GM12864 (cell line): ENCODE measurements around the gene ALDH9A1.

Experiments
- DNase-seq: peaks from one replicate; pipeline ENCODE4 v3.0.0-alpha.2; 2011; ENCODE audit warnings: low read depth
- H3K4me3 ChIP-seq: 2 replicates; pipeline ENCODE4 v1.5.1; 2011; ENCODE audit warnings: mild to moderate bottlenecking, low read depth, low read length, control low read depth
- CTCF ChIP-seq: IDR thresholded peaks from 2 replicates; pipeline ENCODE4 v1.5.1; 2011; ENCODE audit warnings: low read depth, mild to moderate bottlenecking, moderate library complexity, low read length, control low read depth, inconsistent platforms; ENCODE audit errors: missing control alignments

ALDH9A1 gene

GRCh38 chr1:165650981-165651625, 47.3 kb downstream of the ALDH9A1 start:
- TF ChIP-seq CTCF, result no peak
- no peak for DNase-seq
- no peak overlapping the region for H3K4me3 ChIP-seq

DNA sequence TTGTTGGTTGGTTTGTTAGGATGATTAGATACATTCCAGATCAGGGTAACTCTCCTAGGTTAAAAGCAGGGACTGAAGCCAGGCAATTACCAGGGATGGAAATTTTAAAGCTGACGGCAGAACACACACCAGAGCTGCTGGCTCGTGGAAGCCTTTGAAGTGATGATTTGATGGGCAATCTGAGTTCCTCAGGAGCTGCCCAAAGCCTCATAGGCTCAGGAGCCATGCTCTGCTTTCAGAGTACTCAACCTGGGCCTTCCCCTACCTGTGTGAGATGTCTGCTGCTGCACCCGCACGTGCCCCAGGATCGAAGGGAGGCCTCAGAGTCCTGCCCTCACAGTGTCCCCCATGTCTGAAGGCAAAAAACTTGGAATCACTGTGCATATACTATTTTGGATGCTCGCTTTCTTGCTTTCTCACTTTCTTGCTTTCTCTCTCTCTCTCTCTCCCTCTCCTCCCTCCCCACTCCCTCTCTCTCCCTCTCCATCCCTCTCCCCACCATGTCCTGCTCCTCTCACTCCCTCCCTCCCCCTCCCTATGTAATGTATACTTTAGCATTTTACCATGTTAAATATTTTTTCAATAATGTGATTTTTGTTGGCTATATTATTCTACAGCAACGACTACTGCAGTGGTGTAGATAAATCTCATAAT, 49.3 kb downstream of the ALDH9A1 start:
- H3K4me3 ChIP-seq, result no peak overlapping the region
- DNase-seq, result no peak
- TF ChIP-seq CTCF, result no peak

GRCh38 chr1:165647970-165648369, 50.4 kb downstream of the ALDH9A1 start:
- H3K4me3 ChIP-seq, result no peak overlapping the region
- no peak for DNase-seq
- no peak for TF ChIP-seq CTCF

- no peak for DNase-seq
- H3K4me3 ChIP-seq, result no peak overlapping the region
- TF ChIP-seq CTCF, result no peak
These were observed 50.8 kb downstream of the ALDH9A1 start for GRCh38 chr1:165647517-165647916.

DNA sequence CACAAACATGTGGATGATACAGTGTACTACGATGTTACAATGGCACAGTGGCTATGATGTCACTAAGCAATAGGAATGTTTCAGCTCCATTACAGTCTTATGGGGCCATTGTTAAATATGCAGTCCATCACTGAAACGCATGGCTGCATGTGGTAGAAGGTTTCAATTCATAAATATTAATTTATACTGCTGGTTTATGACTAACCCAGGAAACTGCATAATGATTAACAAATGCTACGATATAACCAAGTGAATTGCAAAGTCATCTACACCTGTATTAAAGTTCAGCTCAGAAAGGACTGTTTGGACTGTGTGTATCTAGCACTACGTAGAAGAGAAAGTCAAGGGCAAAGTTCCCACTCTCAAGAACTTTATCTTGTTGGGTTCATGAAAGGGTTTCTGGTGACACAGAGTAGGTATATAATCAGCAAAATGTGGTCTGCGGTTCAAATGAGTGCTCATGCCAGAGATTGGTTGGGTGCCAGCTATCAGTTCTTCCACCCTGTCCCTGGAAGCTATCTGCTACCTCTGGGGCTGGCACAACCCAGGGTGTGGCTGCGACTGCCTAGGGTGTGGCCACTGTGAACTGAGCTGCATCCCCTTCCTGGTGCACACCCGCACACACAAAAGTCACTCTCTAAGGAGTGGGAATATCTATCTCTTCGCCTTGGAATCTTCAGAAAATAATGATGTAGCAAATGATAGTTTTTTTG, 52.6 kb downstream of the ALDH9A1 start:
- no peak for TF ChIP-seq CTCF
- no peak for DNase-seq
- no peak overlapping the region for H3K4me3 ChIP-seq

- TF ChIP-seq CTCF, result no peak
- no peak for DNase-seq
- H3K4me3 ChIP-seq, result no peak overlapping the region
These were observed 54.2 kb downstream of the ALDH9A1 start for GRCh38 chr1:165644064-165644735.
